H1 (cell line): Measurements from ENCODE around the gene PCIF1. TPM values are rescaled to one million over a fixed set of nuclear protein-coding genes. Genes with fewer than 3 reads are reported as not detected.

Experiments used
- CTCF ChIA-PET: fragments of 300-600 bp; sonication (Branson Sonifier 250); formaldehyde crosslinking; loops from one replicate; lab custom pipeline; 2021; ENCODE audit not compliant: partially characterized antibody; lab: Charles Lee
- POLR2A ChIA-PET: fragments of 300-600 bp; sonication (Branson Sonifier 250); formaldehyde crosslinking; loops from one replicate; lab custom pipeline; 2021; ENCODE audit warnings: inconsistent platforms; ENCODE audit not compliant: partially characterized antibody; lab: Charles Lee
- DNase-seq, 2 experiments: peaks; one replicate each; pipeline versions ENCODE4 v3.0.0 to v3.0.0-alpha.2; 2010 to 2022; ENCODE audit warnings: low spot score in 2 of 2, low read depth in 1 of 2, mixed read lengths in 1 of 2
- FAIRE-seq: peaks from 2 replicates; lab custom pipeline; 2011; peaks lifted over from hg19 to GRCh38; lab: Jason Lieb, UNC
- H2AFZ ChIP-seq: 2 replicates; pipeline ENCODE4 v1.8.1; 2012; ENCODE audit warnings: low read length, inconsistent platforms
- H2AK5ac ChIP-seq: 2 replicates; pipeline ENCODE4 v1.6.1; 2013; ENCODE audit warnings: low read depth, low read length
- H2BK120ac ChIP-seq: replicated peaks from 2 replicates; pipeline ENCODE3; 2013; ENCODE audit warnings: low read depth, low read length, inconsistent platforms
- H2BK12ac ChIP-seq: 2 replicates; pipeline ENCODE4 v1.6.1; 2013; ENCODE audit warnings: low read depth, low read length
- H2BK15ac ChIP-seq: 2 replicates; pipeline ENCODE4 v1.6.1; 2013; ENCODE audit warnings: low read length
- H2BK20ac ChIP-seq: 2 replicates; pipeline ENCODE4 v1.6.1; 2013; ENCODE audit warnings: low read length
- H2BK5ac ChIP-seq: 2 replicates; pipeline ENCODE4 v1.6.1; 2013; ENCODE audit warnings: low read depth, low read length
- H3K14ac ChIP-seq: 2 replicates; pipeline ENCODE4 v1.6.1; 2013; ENCODE audit warnings: inconsistent platforms; ENCODE audit not compliant: insufficient read length
- H3K18ac ChIP-seq: 2 replicates; pipeline ENCODE4 v1.6.1; 2013; ENCODE audit warnings: low read length; ENCODE audit errors: extremely low read depth
- H3K23ac ChIP-seq: 2 replicates; pipeline ENCODE4 v1.6.1; 2013; ENCODE audit warnings: inconsistent platforms; ENCODE audit not compliant: insufficient read length
- H3K23me2 ChIP-seq: 2 replicates; pipeline ENCODE4 v1.6.1; 2013; ENCODE audit warnings: low read depth, low read length
- H3K27ac ChIP-seq: 2 replicates; pipeline ENCODE4 v1.6.1; 2011; ENCODE audit warnings: low read depth, low read length, inconsistent platforms
- H3K27me3 ChIP-seq, 4 experiments: replicated peaks in 1 of 4; 1 replicate in 1 of 4; 2 replicates in 3 of 4; pipeline versions ENCODE4 v1.6.1 to v1.8.1; 2011 to 2013; ENCODE audit warnings: low read length in 3 of 4, mild to moderate bottlenecking in 3 of 4, inconsistent platforms in 2 of 4, mixed read lengths in 2 of 4, moderate library complexity in 1 of 4; ENCODE audit not compliant: control insufficient read depth in 3 of 4, insufficient read depth in 3 of 4; ENCODE audit errors: extremely low read depth in 1 of 4
- H3K36me3 ChIP-seq, 4 experiments: 2 replicates each; pipeline versions ENCODE4 v1.6.1 to v1.8.1; 2011 to 2013; ENCODE audit warnings: mild to moderate bottlenecking in 4 of 4, low read length in 3 of 4, moderate library complexity in 2 of 4, control low read depth in 1 of 4, inconsistent platforms in 1 of 4; ENCODE audit not compliant: insufficient read depth in 4 of 4, control insufficient read depth in 2 of 4
- H3K4ac ChIP-seq: replicated peaks from 2 replicates; pipeline ENCODE3; 2013; ENCODE audit warnings: low read length, low read depth, mixed read lengths, inconsistent platforms; ENCODE audit not compliant: insufficient read length
- H3K4me1 ChIP-seq, 4 experiments: replicated peaks in 1 of 4; 1 replicate in 1 of 4; 2 replicates in 3 of 4; pipeline versions ENCODE4 v1.6.1 to v1.8.1; 2011 to 2013; ENCODE audit warnings: low read length in 3 of 4, inconsistent platforms in 2 of 4, mixed read lengths in 1 of 4; ENCODE audit not compliant: insufficient read depth in 4 of 4, control insufficient read depth in 3 of 4
- H3K4me2 ChIP-seq, 2 experiments: 2 replicates each; pipeline versions ENCODE4 v1.6.1 to v1.8.1; 2011 to 2013; ENCODE audit warnings: low read depth in 2 of 2, low read length in 2 of 2, control low read depth in 1 of 2, inconsistent platforms in 1 of 2, mild to moderate bottlenecking in 1 of 2; ENCODE audit not compliant: insufficient read depth in 1 of 2
- H3K4me3 ChIP-seq, 4 experiments: fragments of 200-600, 300-600 bp in 1 of 4; sonication (generic), shearing (Covaris generic), sonication (Bioruptor Twin) in 1 of 4; 2 replicates each; pipeline versions ENCODE4 v1.5.1 to v1.8.1; 2011 to 2016; ENCODE audit warnings: low read length in 4 of 4, low read depth in 3 of 4, control low read depth in 2 of 4, inconsistent platforms in 2 of 4, mild to moderate bottlenecking in 2 of 4, mixed read lengths in 1 of 4, moderate library complexity in 1 of 4; ENCODE audit not compliant: insufficient read depth in 2 of 4; ENCODE audit errors: extremely low read depth in 1 of 4
- H3K56ac ChIP-seq: replicated peaks from 2 replicates; pipeline ENCODE3; 2013; ENCODE audit warnings: low read depth, mild to moderate bottlenecking, mixed read lengths, low read length, inconsistent platforms; ENCODE audit not compliant: insufficient read length
- H3K79me1 ChIP-seq: 2 replicates; pipeline ENCODE4 v1.6.1; 2013; ENCODE audit warnings: low read depth, low read length, control low read depth
- H3K79me2 ChIP-seq, 2 experiments: 2 replicates each; pipeline versions ENCODE4 v1.6.1 to v1.8.1; 2012 to 2013; ENCODE audit warnings: low read length in 2 of 2, mild to moderate bottlenecking in 2 of 2, inconsistent platforms in 1 of 2; ENCODE audit not compliant: insufficient read depth in 2 of 2, control insufficient read depth in 1 of 2
- H3K9ac ChIP-seq, 4 experiments: replicated peaks in 1 of 4; 1 replicate in 1 of 4; 2 replicates in 3 of 4; pipeline versions ENCODE4 v1.6.1 to v1.8.1; 2011 to 2013; ENCODE audit warnings: low read depth in 3 of 4, low read length in 3 of 4, control low read depth in 2 of 4, mild to moderate bottlenecking in 2 of 4, moderate library complexity in 2 of 4, inconsistent platforms in 1 of 4; ENCODE audit errors: extremely low read depth in 1 of 4
- H3K9me3 ChIP-seq, 2 experiments: 2 replicates each; pipeline versions ENCODE4 v1.6.1 to v1.8.1; 2012 to 2013; ENCODE audit warnings: mild to moderate bottlenecking in 2 of 2, moderate library complexity in 2 of 2, control low read depth in 1 of 2, inconsistent platforms in 1 of 2, low read depth in 1 of 2, low read length in 1 of 2, mixed read lengths in 1 of 2; ENCODE audit not compliant: insufficient read depth in 2 of 2
- H4K20me1 ChIP-seq, 2 experiments: replicated peaks in 1 of 2; 2 replicates each; pipeline versions ENCODE3 to v1.8.1; 2011 to 2013; ENCODE audit warnings: inconsistent platforms in 2 of 2, low read length in 2 of 2, mild to moderate bottlenecking in 1 of 2; ENCODE audit not compliant: insufficient read depth in 2 of 2, control insufficient read depth in 1 of 2
- H4K5ac ChIP-seq: 2 replicates; pipeline ENCODE4 v1.6.1; 2013; ENCODE audit warnings: low read length, low read depth, mixed read lengths, inconsistent platforms; ENCODE audit not compliant: insufficient read length
- H4K8ac ChIP-seq: 2 replicates; pipeline ENCODE4 v1.8.0; 2013; ENCODE audit warnings: mild to moderate bottlenecking, moderate library complexity, low read length, inconsistent platforms; ENCODE audit not compliant: insufficient read depth; ENCODE audit errors: extremely low read depth
- H4K91ac ChIP-seq: replicated peaks from 2 replicates; pipeline ENCODE3; 2013; ENCODE audit warnings: low read length, mixed read lengths, inconsistent platforms; ENCODE audit not compliant: insufficient read length
- SP1 ChIP-seq: IDR thresholded peaks from 2 replicates; pipeline ENCODE4 v1.6.1; 2011; ENCODE audit warnings: low read depth, low read length
- WGBS, 2 experiments: shearing (Covaris generic) in 1 of 2; methylation state at CpG; one replicate each; pipeline versions ENCODE4 v1.1.6 to v1.1.7; 2013 to 2015; ENCODE audit warnings: low lambda C conversion rate in 2 of 2, mixed read lengths in 2 of 2, inconsistent platforms in 1 of 2, low coverage in 1 of 2, missing lambda C conversion rate in 1 of 2; ENCODE audit not compliant: insufficient replicate concordance in 2 of 2, insufficient coverage in 1 of 2, insufficient read length in 1 of 2; ENCODE audit errors: extremely low coverage in 1 of 2, missing lambda C conversion rate in 1 of 2; 5-methylcytosine and 5-hydroxymethylcytosine counted together
- polyA plus RNA-seq, 7 experiments: library from polyadenylated mRNA; depleted of rRNA in 3 of 7; stranded (reverse) in 5 of 7; unstranded in 2 of 7; fragments of >200 nt in 5 of 7; fragments of 200-250 nt in 2 of 7; gene quantifications; 1 replicate in 5 of 7; 2 replicates in 1 of 7; 4 replicates in 1 of 7; pipeline versions ENCODE4 v1.2.1 to v1.2.3, GENCODE V29; 2011 to 2013; ENCODE audit warnings: missing spikeins in 2 of 7, mixed read lengths in 2 of 7
- total RNA-seq: library from RNA; stranded (reverse); fragmentation: NEBNext Ultra II Directional; extraction: Animal tissue kit (Norgen Biotek cat#: 25700); gene quantifications from 2 replicates; pipeline ENCODE4 v1.2.1, GENCODE V29; 2021

PCIF1 gene
- total and polyA plus RNA-seq, 2 of the 8 experiments (the other 6 are each of a cell fraction or from before 2014, with no cell fraction given), result 30.3 to 30.6 TPM

- H2BK120ac ChIP-seq, result no peak overlapping the region
- no peak for TF ChIP-seq SP1
- TF ChIP-seq, all 59 proteins: peak for 0
- Histone ChIP-seq H3K18ac (no peak overlapping the region), H2AFZ (no peak overlapping the region), H2BK12ac (no peak overlapping the region), H3K4me2 (no peak overlapping the region), H3K79me1 (no peaks in the 10 kb centered on the region; the same call in 1 of the 2 replicates), H2BK20ac (no peak overlapping the region), H3K4me1 (peaks cover 0 to 2% (median 0%) of the 10 kb centered on the region in 4 experiments; a peak in 3 of 7 replicates), H3K27ac (no peak overlapping the region), H3K14ac (no peak overlapping the region), H3K23ac (no peak overlapping the region), H3K4me3 (no peak overlapping the region), H2BK15ac (no peak overlapping the region), H3K9me3 (no peaks in the 10 kb centered on the region), H4K91ac (no peak overlapping the region), H3K36me3 (peaks cover 6 to 39% (median 31%) of the 10 kb centered on the region in 4 experiments), H4K8ac (peak overlapping the region; percentile 38; the same call in 1 of the 2 replicates), H4K20me1 (peaks cover 2 to 12% of the 10 kb centered on the region in 2 experiments), H2AK5ac (no peak overlapping the region), H3K79me2 (0 out of 4 replicates have a peak, but pooled peaks cover 0 to 3% of the 10 kb centered on the region in 2 experiments), H2BK5ac (no peak overlapping the region), H3K4ac (no peak overlapping the region), H3K23me2 (peaks cover 11% of the 10 kb centered on the region; the same call in 1 of the 2 replicates), H3K9ac (no peak overlapping the region), H3K56ac (no peak overlapping the region), H3K27me3 (no peaks in the 10 kb centered on the region), H4K5ac (no peak overlapping the region)
- 88% methylated on average over 12 of the region's 12 CpGs; no CpG with 5 or more reads in 1 of the 2 experiments for WGBS, 2 experiments
- CTCF ChIA-PET, result interaction anchor here (0.6 to 2.6 kb wide), 10 partner anchors 9 to 209 kb away, joined by 3 to 12 read pairs (median 4); partner anchors contain the start of genes CTSA and PCIF1
- DNase-seq (no peak), FAIRE-seq (no peak)
- POLR2A ChIA-PET, result interaction anchor here (0.6 to 9.2 kb wide), 9 partner anchors 7 to 96 kb away, joined by 3 to 172 read pairs (median 25); partner anchors contain the start of genes CTSA, NEURL2, PCIF1 and ZSWIM1
Measured at GRCh38 chr20:45909336-45909808, 25.1 kb upstream of the PCIF1 start.
